ENCODE measurements around the gene NBDY. TPM values are rescaled to one million over a fixed set of nuclear protein-coding genes. Genes with fewer than 3 reads are reported as not detected.
A peak's percentile ranks its signal among the peaks of the same experiment; 100 is the strongest.

Gene NBDY
- total RNA-seq, 1 donor, result 9.0 TPM

GRCh38 chrX:56798866-56799758, 70.1 kb downstream of the NBDY start:
- TF ChIP-seq CTCF (IDR thresholded peaks at IDR 0.05; ENCODE audit: extremely low read depth, low read depth, low read length), result no peak
- H3K4me3 ChIP-seq (ENCODE audit: insufficient read depth, low read length), result no peak overlapping the region
- H3K4me1 ChIP-seq (ENCODE audit: insufficient read depth, low read length), result no peaks in the 10 kb centered on the region
- no peaks in the 10 kb centered on the region for H3K79me2 ChIP-seq (ENCODE audit: insufficient read depth, low read length)
- H2AFZ ChIP-seq (ENCODE audit: low read length), result no peak overlapping the region
- no peak overlapping the region for H3K27ac ChIP-seq (ENCODE audit: low read depth, low read length)
- no peak overlapping the region for H3K4me2 ChIP-seq (ENCODE audit: insufficient read depth, low read length)
- H3K36me3 ChIP-seq (ENCODE audit: insufficient read depth, low read length), result no peaks in the 10 kb centered on the region
- DNase-seq (ENCODE audit: insufficient read length, low spot score, missing footprints), result no peak
- H4K20me1 ChIP-seq (ENCODE audit: insufficient read depth, low read length), result peaks cover 14% of the 10 kb centered on the region
- H3K9me3 ChIP-seq (ENCODE audit: low read depth, low read length), result no peaks in the 10 kb centered on the region
- H3K27me3 ChIP-seq (ENCODE audit: insufficient read depth, low read length), result peaks cover 3% of the 10 kb centered on the region

- Histone ChIP-seq H3K4me2 (ENCODE audit: insufficient read depth, low read length) (no peak overlapping the region), H3K4me1 (ENCODE audit: insufficient read depth, low read length) (no peaks in the 10 kb centered on the region), H3K4me3 (ENCODE audit: insufficient read depth, low read length) (no peak overlapping the region), H3K9me3 (ENCODE audit: low read depth, low read length) (no peaks in the 10 kb centered on the region), H3K36me3 (ENCODE audit: insufficient read depth, low read length) (no peaks in the 10 kb centered on the region), H2AFZ (ENCODE audit: low read length) (no peak overlapping the region), H3K79me2 (ENCODE audit: insufficient read depth, low read length) (no peaks in the 10 kb centered on the region), H3K27me3 (ENCODE audit: insufficient read depth, low read length) (peaks cover 3% of the 10 kb centered on the region), H4K20me1 (ENCODE audit: insufficient read depth, low read length) (peaks cover 21% of the 10 kb centered on the region), H3K27ac (ENCODE audit: low read depth, low read length) (no peak overlapping the region)
- no peak for DNase-seq (ENCODE audit: insufficient read length, low spot score, missing footprints)
- no peak for TF ChIP-seq CTCF (IDR thresholded peaks at IDR 0.05; ENCODE audit: extremely low read depth, low read depth, low read length)
Observed at GRCh38 chrX:56800307-56800706, 71.3 kb downstream of the NBDY start.

GRCh38 chrX:56800801-56801200, 71.8 kb downstream of the NBDY start:
- Histone ChIP-seq H3K9me3 (ENCODE audit: low read depth, low read length) (no peaks in the 10 kb centered on the region), H3K4me2 (ENCODE audit: insufficient read depth, low read length) (no peak overlapping the region), H2AFZ (ENCODE audit: low read length) (no peak overlapping the region), H3K27me3 (ENCODE audit: insufficient read depth, low read length) (peaks cover 3% of the 10 kb centered on the region), H3K27ac (ENCODE audit: low read depth, low read length) (no peak overlapping the region), H3K79me2 (ENCODE audit: insufficient read depth, low read length) (no peaks in the 10 kb centered on the region), H3K4me1 (ENCODE audit: insufficient read depth, low read length) (no peaks in the 10 kb centered on the region), H3K4me3 (ENCODE audit: insufficient read depth, low read length) (no peak overlapping the region), H4K20me1 (ENCODE audit: insufficient read depth, low read length) (peaks cover 21% of the 10 kb centered on the region), H3K36me3 (ENCODE audit: insufficient read depth, low read length) (no peaks in the 10 kb centered on the region)
- no peak for DNase-seq (ENCODE audit: insufficient read length, low spot score, missing footprints)
- TF ChIP-seq CTCF (IDR thresholded peaks at IDR 0.05; ENCODE audit: extremely low read depth, low read depth, low read length), result no peak

- H3K27ac ChIP-seq (ENCODE audit: low read depth, low read length), result no peak overlapping the region
- no peak overlapping the region for H2AFZ ChIP-seq (ENCODE audit: low read length)
- H4K20me1 ChIP-seq (ENCODE audit: insufficient read depth, low read length), result peaks cover 19% of the 10 kb centered on the region
- peaks cover 3% of the 10 kb centered on the region for H3K27me3 ChIP-seq (ENCODE audit: insufficient read depth, low read length)
- no peak for TF ChIP-seq CTCF (IDR thresholded peaks at IDR 0.05; ENCODE audit: extremely low read depth, low read depth, low read length)
- H3K9me3 ChIP-seq (ENCODE audit: low read depth, low read length), result no peaks in the 10 kb centered on the region
- H3K4me2 ChIP-seq (ENCODE audit: insufficient read depth, low read length), result peak overlapping the region; percentile 80
- H3K4me1 ChIP-seq (ENCODE audit: insufficient read depth, low read length), result no peaks in the 10 kb centered on the region
- no peaks in the 10 kb centered on the region for H3K79me2 ChIP-seq (ENCODE audit: insufficient read depth, low read length)
- H3K4me3 ChIP-seq (ENCODE audit: insufficient read depth, low read length), result peak overlapping the region; percentile 78
- no peaks in the 10 kb centered on the region for H3K36me3 ChIP-seq (ENCODE audit: insufficient read depth, low read length)
- no peak for DNase-seq (ENCODE audit: insufficient read length, low spot score, missing footprints)
Observed at GRCh38 chrX:56802428-56802827, 73.4 kb downstream of the NBDY start.
